ENCODE measurements around the gene DOCK1.

DNA sequence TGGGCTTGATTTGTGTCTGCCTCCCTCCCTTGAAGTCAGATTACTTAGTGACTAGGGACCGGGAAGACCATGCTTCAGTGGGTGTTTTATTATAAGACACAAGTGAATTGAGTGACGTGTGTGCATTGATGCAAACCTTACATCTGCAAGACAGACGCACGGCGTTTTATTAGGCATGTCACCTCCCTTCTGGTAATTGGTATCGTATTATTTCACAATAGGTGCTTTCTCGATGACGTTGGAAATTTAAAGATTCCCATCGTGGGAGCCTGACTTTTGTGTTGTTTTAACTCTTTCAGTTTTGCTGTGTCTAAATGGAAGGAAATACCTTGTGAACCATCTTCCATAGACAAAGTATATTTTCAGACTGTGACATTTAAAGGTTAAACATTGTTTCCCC is 158.5 kb downstream of the DOCK1 start:
- TF ChIP-seq, protein P1, sequence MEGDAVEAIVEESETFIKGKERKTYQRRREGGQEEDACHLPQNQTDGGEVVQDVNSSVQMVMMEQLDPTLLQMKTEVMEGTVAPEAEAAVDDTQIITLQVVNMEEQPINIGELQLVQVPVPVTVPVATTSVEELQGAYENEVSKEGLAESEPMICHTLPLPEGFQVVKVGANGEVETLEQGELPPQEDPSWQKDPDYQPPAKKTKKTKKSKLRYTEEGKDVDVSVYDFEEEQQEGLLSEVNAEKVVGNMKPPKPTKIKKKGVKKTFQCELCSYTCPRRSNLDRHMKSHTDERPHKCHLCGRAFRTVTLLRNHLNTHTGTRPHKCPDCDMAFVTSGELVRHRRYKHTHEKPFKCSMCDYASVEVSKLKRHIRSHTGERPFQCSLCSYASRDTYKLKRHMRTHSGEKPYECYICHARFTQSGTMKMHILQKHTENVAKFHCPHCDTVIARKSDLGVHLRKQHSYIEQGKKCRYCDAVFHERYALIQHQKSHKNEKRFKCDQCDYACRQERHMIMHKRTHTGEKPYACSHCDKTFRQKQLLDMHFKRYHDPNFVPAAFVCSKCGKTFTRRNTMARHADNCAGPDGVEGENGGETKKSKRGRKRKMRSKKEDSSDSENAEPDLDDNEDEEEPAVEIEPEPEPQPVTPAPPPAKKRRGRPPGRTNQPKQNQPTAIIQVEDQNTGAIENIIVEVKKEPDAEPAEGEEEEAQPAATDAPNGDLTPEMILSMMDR (IDR thresholded peaks at IDR 0.05; ENCODE audit: low read length), result no peak
- TF ChIP-seq EZH2 (optimal IDR thresholded peaks at IDR 0.05; ENCODE audit: low read depth, low read length), result no peak

Data from MM.1S (cell line).